Neural crest cell (in vitro differentiated cells): Measurements from ENCODE around the gene WSCD1. TPM values are rescaled to one million over a fixed set of nuclear protein-coding genes. Genes with fewer than 3 reads are reported as not detected.

Experiments
- DNase-seq: peaks from one replicate; pipeline ENCODE4 v3.0.0; 2021; ENCODE audit warnings: low read depth, mixed read lengths, low spot score
- H3K27ac Mint-ChIP-seq: one replicate; pipeline ENCODE4 v1.8.0; 2021; ENCODE audit warnings: mild to moderate bottlenecking, mixed read lengths; ENCODE audit not compliant: unreplicated experiment
- H3K27me3 Mint-ChIP-seq: 2 replicates; pipeline ENCODE4 v1.8.0; 2021; ENCODE audit warnings: low read depth, mild to moderate bottlenecking, mixed read lengths
- H3K36me3 Mint-ChIP-seq: 2 replicates; pipeline ENCODE4 v1.8.0; 2021; ENCODE audit warnings: low read depth, mild to moderate bottlenecking, mixed read lengths
- H3K4me1 Mint-ChIP-seq: 2 replicates; pipeline ENCODE4 v1.8.0; 2021; ENCODE audit warnings: mixed read lengths
- H3K4me3 Mint-ChIP-seq: one replicate; pipeline ENCODE4 v1.8.0; 2021; ENCODE audit warnings: mild to moderate bottlenecking, mixed read lengths
- H3K9me3 Mint-ChIP-seq: 2 replicates; pipeline ENCODE4 v1.8.0; 2021; ENCODE audit warnings: mixed read lengths
- CTCF ChIP-seq: fragments of 200-600 bp; sonication (generic); conservative IDR thresholded peaks from 2 replicates; pipeline ENCODE4 v1.5.0; 2021; ENCODE audit warnings: antibody characterized with exemption, mild to moderate bottlenecking
- total RNA-seq: library from RNA; stranded (reverse); gene quantifications from 2 replicates; pipeline ENCODE4 v1.2.1, GENCODE V29; 2021

The WSCD1 gene
- total RNA-seq, 1 donor from 2014 or later, result 93.3 TPM

GRCh38 chr17:6097005-6097279 is 26.8 kb downstream of the WSCD1 start:
- Mint-ChIP-seq H3K27ac (no peak overlapping the region), H3K36me3 (peaks cover 20% of the 10 kb centered on the region), H3K4me1 (peaks cover 10% of the 10 kb centered on the region), H3K4me3 (no peak overlapping the region), H3K27me3 (no peaks in the 10 kb centered on the region), H3K9me3 (no peaks in the 10 kb centered on the region)
- DNase-seq, result no peak
- TF ChIP-seq CTCF, result no peak

- Mint-ChIP-seq H3K4me1 (peaks cover 10% of the 10 kb centered on the region), H3K4me3 (no peak overlapping the region), H3K9me3 (no peaks in the 10 kb centered on the region), H3K27ac (no peak overlapping the region), H3K36me3 (peaks cover 19% of the 10 kb centered on the region), H3K27me3 (no peaks in the 10 kb centered on the region)
- DNase-seq, result no peak
- TF ChIP-seq CTCF, result no peak
Measured at GRCh38 chr17:6098050-6098822, 28.1 kb downstream of the WSCD1 start.

- no peak overlapping the region for H3K4me3 Mint-ChIP-seq
- H3K36me3 Mint-ChIP-seq, result peaks cover 15% of the 10 kb centered on the region
- no peak for TF ChIP-seq CTCF
- DNase-seq, result no peak
- H3K27ac Mint-ChIP-seq, result no peak overlapping the region
- H3K27me3 Mint-ChIP-seq, result no peaks in the 10 kb centered on the region
- H3K4me1 Mint-ChIP-seq, result peaks cover 10% of the 10 kb centered on the region
- no peaks in the 10 kb centered on the region for H3K9me3 Mint-ChIP-seq
Measured at GRCh38 chr17:6098823-6099180, 28.6 kb downstream of the WSCD1 start.

GRCh38 chr17:6099492-6099891 is 29.3 kb downstream of the WSCD1 start:
- no peak for DNase-seq
- Mint-ChIP-seq H3K4me3 (no peak overlapping the region), H3K27me3 (no peaks in the 10 kb centered on the region), H3K9me3 (no peaks in the 10 kb centered on the region), H3K36me3 (peaks cover 15% of the 10 kb centered on the region), H3K4me1 (peaks cover 5% of the 10 kb centered on the region), H3K27ac (peak overlapping the region; percentile 35)
- TF ChIP-seq CTCF, result no peak

GRCh38 chr17:6100146-6100545 is 30.0 kb downstream of the WSCD1 start:
- Mint-ChIP-seq H3K27me3 (no peaks in the 10 kb centered on the region), H3K4me1 (peaks cover 5% of the 10 kb centered on the region), H3K27ac (peak overlapping the region; percentile 35), H3K36me3 (peaks cover 18% of the 10 kb centered on the region), H3K9me3 (no peaks in the 10 kb centered on the region), H3K4me3 (no peak overlapping the region)
- no peak for DNase-seq
- TF ChIP-seq CTCF, result no peak
